Measurements from ENCODE around the gene PARD3B. TPM values are rescaled to one million over a fixed set of nuclear protein-coding genes. Genes with fewer than 3 reads are reported as not detected.

Gene PARD3B
- total and polyA plus RNA-seq, 10 of the 15 experiments (the other 5 are each of a cell fraction or from before 2014, with no cell fraction given) = 0.01 to 0.54 (median 0.07) TPM; not detected in 7

DNA sequence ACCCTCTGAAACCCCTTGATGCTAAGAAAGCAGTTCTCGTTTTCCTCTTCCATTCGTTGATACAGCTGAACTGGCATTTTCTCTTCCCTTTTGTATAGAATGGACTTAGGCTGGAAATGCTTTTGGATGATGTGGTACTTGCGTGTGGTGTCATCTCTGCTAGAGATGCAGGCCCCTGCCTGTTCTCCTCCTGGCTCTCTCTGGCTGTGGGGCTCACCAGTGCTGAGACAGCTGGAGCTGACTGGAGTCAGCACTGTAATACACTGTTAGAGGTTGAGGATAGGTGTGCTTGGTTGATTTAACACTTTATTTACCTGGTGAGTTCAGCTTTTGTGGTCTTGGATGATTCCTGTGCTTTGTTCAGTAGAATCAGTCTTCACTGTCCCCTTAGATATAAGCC, 30.2 kb downstream of the PARD3B start (continued):
- TF ChIP-seq, protein P1, sequence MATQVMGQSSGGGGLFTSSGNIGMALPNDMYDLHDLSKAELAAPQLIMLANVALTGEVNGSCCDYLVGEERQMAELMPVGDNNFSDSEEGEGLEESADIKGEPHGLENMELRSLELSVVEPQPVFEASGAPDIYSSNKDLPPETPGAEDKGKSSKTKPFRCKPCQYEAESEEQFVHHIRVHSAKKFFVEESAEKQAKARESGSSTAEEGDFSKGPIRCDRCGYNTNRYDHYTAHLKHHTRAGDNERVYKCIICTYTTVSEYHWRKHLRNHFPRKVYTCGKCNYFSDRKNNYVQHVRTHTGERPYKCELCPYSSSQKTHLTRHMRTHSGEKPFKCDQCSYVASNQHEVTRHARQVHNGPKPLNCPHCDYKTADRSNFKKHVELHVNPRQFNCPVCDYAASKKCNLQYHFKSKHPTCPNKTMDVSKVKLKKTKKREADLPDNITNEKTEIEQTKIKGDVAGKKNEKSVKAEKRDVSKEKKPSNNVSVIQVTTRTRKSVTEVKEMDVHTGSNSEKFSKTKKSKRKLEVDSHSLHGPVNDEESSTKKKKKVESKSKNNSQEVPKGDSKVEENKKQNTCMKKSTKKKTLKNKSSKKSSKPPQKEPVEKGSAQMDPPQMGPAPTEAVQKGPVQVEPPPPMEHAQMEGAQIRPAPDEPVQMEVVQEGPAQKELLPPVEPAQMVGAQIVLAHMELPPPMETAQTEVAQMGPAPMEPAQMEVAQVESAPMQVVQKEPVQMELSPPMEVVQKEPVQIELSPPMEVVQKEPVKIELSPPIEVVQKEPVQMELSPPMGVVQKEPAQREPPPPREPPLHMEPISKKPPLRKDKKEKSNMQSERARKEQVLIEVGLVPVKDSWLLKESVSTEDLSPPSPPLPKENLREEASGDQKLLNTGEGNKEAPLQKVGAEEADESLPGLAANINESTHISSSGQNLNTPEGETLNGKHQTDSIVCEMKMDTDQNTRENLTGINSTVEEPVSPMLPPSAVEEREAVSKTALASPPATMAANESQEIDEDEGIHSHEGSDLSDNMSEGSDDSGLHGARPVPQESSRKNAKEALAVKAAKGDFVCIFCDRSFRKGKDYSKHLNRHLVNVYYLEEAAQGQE (IDR thresholded peaks at IDR 0.05; ENCODE audit: low read depth, low read length) = no peak

DNA sequence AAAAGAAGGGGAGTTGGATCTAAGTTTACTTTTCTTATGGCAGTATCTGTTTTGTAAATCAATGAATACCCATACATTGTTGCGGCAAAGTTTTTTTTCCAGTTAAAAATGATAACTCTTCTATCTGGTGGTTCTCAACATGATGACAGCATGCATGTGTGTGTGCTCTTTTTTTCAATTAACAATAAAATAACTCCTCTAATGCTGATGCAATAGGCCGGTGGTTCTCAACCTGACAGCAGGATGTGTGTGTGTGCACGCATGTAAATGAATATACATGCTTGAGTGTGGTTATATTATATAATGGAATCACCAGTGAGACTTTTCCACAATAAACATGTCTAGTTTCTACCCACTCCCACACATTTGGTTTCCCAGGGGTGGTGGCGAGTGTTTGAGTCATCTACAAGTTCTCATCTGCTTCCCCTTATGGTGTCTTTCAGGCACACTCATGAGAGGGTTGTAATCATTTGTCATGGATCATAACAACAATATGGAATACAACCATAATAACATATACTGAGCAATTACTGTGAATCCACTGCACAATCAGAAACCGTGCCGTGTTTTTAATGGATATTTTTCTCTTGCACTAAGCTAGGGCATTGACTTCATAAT, 31.2 kb downstream of the PARD3B start:
- intact Hi-C loops (cut with micrococcal nuclease; ENCODE audit: unreplicated experiment) = no loop called here
- 42% methylated on average over 6 of the region's 6 CpGs for WGBS (ENCODE audit: insufficient coverage, insufficient replicate concordance, low lambda C conversion rate, missing lambda C conversion rate)

More for the DNA sequence above, 31.2 kb downstream of the PARD3B start:
- ChIA-PET SMC1A (ENCODE audit: uncharacterized antibody, unreplicated experiment) (no interaction called here), POLR2A (no interaction called here), CTCF (no interaction called here), RAD21 (ENCODE audit: unreplicated experiment) (no interaction called here)
- no peaks in the 10 kb centered on the region for H3K36me3 ChIP-seq (ENCODE audit: control insufficient read depth in 2 of 2, insufficient read depth in 2 of 2, low read length in 1 of 2)
- no TSS peak for BruUV-seq (replicated peaks)
- TF ChIP-seq YY1 (IDR thresholded peaks at IDR 0.05; ENCODE audit: low read depth, low read length) (no peak), SMC3 (IDR thresholded peaks at IDR 0.05; ENCODE audit: borderline replicate concordance, low read length) (no peak), TBL1XR1 (IDR thresholded peaks at IDR 0.05; ENCODE audit: low read depth, low read length) (no peak), PAX8 (IDR thresholded peaks at IDR 0.05) (no peak), ZSCAN29 (IDR thresholded peaks at IDR 0.05) (no peak)
- H3K4me1 ChIP-seq (ENCODE audit: control insufficient read depth, insufficient read depth, low read length) = no peaks in the 10 kb centered on the region
- in situ Hi-C loops (cut with MboI) = no loop called here
- DNase-seq (ENCODE audit: low read depth, low spot score) = no peak
- H3K4me2 ChIP-seq (ENCODE audit: control insufficient read depth, insufficient read depth) = no peak overlapping the region
- H3K9ac ChIP-seq (ENCODE audit: control insufficient read depth, insufficient read depth, low read length) = no peak overlapping the region
- no peak for FAIRE-seq
- H3K79me2 ChIP-seq (ENCODE audit: control insufficient read depth, insufficient read depth, low read length) = no peaks in the 10 kb centered on the region
- H3K4me3 ChIP-seq = no peak overlapping the region
- no peak for ATAC-seq
- no peaks in the 10 kb centered on the region for H4K20me1 ChIP-seq (ENCODE audit: control insufficient read depth, insufficient read depth)
- H2AFZ ChIP-seq (ENCODE audit: control insufficient read depth, low read depth, low read length) = no peak overlapping the region
- no peak overlapping the region for H3K27ac ChIP-seq (ENCODE audit: control insufficient read depth, insufficient read depth)
- H3K9me3 ChIP-seq (replicated peaks; ENCODE audit: control insufficient read depth, insufficient read depth, low read length) = no peaks in the 10 kb centered on the region
- no peaks in the 10 kb centered on the region for H3K27me3 ChIP-seq (replicated peaks in 1 of 2; ENCODE audit: control insufficient read depth in 2 of 2, insufficient read depth in 2 of 2, low read length in 1 of 2)
